AG10803 (cell line): ENCODE results near the gene PRKD2.
"Not testable (repeated sequence)": the region's sequence is repeated elsewhere in the genome, so short reads cannot be mapped to it uniquely, and the experiment has no call there.

ENCODE experiments used
- DNase-seq: peaks from one replicate; pipeline ENCODE4 v3.0.0; 2010; ENCODE audit warnings: low read depth
- H3K4me3 ChIP-seq: 2 replicates; pipeline ENCODE4 v1.5.1; 2011; ENCODE audit warnings: mild to moderate bottlenecking, low read length, control low read depth
- TF ChIP-seq, protein P1 (sequence below): conservative IDR thresholded peaks from 2 replicates; pipeline ENCODE4 v1.5.1; 2011; ENCODE audit warnings: mild to moderate bottlenecking, low read length, control low read depth, inconsistent platforms

PRKD2 gene

DNA sequence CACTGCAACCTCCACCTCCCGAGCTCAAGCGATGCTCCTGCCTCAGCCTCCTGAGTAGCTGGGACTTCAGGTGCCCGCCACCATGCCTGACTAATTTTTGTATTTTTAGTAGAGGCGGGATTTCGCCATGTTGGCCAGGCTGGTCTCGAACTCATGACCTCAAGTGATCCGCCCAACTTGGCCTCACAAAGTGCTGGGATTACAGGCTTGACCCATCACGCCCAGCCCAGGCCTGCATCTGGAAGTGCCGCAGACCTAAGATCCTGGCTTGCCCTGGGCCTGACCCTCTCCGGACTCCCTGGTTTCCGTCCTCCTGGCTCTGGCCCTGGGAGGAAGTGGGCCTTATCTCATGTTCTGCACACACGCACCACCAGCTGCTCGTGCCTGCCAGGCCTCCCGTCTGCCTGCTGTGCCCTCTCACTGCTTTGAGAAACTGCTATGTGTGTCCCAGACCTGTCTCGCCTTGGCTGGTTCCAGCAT is 87.3 kb downstream of the PRKD2 start:
- no peak for DNase-seq
- TF ChIP-seq, protein P1, sequence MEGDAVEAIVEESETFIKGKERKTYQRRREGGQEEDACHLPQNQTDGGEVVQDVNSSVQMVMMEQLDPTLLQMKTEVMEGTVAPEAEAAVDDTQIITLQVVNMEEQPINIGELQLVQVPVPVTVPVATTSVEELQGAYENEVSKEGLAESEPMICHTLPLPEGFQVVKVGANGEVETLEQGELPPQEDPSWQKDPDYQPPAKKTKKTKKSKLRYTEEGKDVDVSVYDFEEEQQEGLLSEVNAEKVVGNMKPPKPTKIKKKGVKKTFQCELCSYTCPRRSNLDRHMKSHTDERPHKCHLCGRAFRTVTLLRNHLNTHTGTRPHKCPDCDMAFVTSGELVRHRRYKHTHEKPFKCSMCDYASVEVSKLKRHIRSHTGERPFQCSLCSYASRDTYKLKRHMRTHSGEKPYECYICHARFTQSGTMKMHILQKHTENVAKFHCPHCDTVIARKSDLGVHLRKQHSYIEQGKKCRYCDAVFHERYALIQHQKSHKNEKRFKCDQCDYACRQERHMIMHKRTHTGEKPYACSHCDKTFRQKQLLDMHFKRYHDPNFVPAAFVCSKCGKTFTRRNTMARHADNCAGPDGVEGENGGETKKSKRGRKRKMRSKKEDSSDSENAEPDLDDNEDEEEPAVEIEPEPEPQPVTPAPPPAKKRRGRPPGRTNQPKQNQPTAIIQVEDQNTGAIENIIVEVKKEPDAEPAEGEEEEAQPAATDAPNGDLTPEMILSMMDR, result no peak
- H3K4me3 ChIP-seq, result no peak overlapping the region

- DNase-seq, H3K4me3 ChIP-seq: not testable (repeated sequence)
Measured at GRCh38 chr19:46628970-46629369, 87.9 kb downstream of the PRKD2 start.

GRCh38 chr19:46626446-46626845 is 90.5 kb downstream of the PRKD2 start:
- TF ChIP-seq, protein P1, result no peak
- no peak overlapping the region for H3K4me3 ChIP-seq
- no peak for DNase-seq

GRCh38 chr19:46625731-46626130 is 91.2 kb downstream of the PRKD2 start:
- TF ChIP-seq, protein P1, result no peak

GRCh38 chr19:46624958-46625661 is 91.8 kb downstream of the PRKD2 start, which contains the start of gene PTGIR:
Gene PTGIR, minus strand, starts transcription at chr19:46625089. Its CDS starts 864 bp downstream, at chr19:46624225.
- H3K4me3 ChIP-seq, result peak within 1 kb of the TSS; percentile 71
- DNase-seq, result peak; percentile 88
- TF ChIP-seq, protein P1, result no peak

More at GRCh38 chr19:46625731-46626130, 91.2 kb downstream of the PRKD2 start:
- no peak overlapping the region for H3K4me3 ChIP-seq
- no peak for DNase-seq
